Ishikawa (cell line): Measurements from ENCODE around the gene MEGF11.

Source experiments
- EGR1 ChIP-seq: IDR thresholded peaks from 2 replicates; pipeline ENCODE4 v1.6.1; 2012
- EP300 ChIP-seq: IDR thresholded peaks from 2 replicates; pipeline ENCODE4 v1.6.1; 2012; ENCODE audit warnings: borderline replicate concordance
- FOXM1 ChIP-seq: IDR thresholded peaks from 2 replicates; pipeline ENCODE4 v1.6.1; 2012; ENCODE audit warnings: low read depth, borderline replicate concordance
- NFIC ChIP-seq: IDR thresholded peaks from 2 replicates; pipeline ENCODE4 v1.6.1; 2012
- RAD21 ChIP-seq: IDR thresholded peaks from 2 replicates; pipeline ENCODE4 v1.6.1; 2012; ENCODE audit warnings: low read depth
- YY1 ChIP-seq: IDR thresholded peaks from 2 replicates; pipeline ENCODE4 v1.6.1; 2012; ENCODE audit warnings: low read depth

DNA sequence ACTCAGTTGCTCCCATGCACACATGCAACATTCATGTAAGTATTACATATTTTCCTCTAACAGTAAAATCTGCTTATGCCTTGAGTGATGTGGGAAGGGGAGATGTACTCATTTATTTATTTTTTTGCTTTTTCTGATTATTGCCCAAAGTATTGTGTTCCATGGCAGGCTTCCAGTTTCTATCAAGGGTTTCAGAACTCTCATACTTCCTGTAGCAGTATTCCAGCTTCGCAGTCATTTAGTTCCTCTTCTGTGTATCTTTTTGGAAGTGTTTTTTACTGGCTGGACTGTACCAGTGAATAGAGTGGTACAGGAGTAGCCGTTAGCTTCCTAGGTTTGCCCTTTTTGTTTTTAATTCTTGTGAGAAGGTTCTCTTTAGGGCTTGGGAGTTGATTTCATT is 357.3 kb downstream of the MEGF11 start:
- TF ChIP-seq FOXM1 (no peak), NFIC (no peak), EP300 (no peak), YY1 (no peak), EGR1 (no peak), RAD21 (no peak)
